ENCODE measurements around the gene CPNE4. TPM values are rescaled to one million over a fixed set of nuclear protein-coding genes. Genes with fewer than 3 reads are reported as not detected.

CPNE4 gene
- total RNA-seq, 4 donors from 2014 or later = 0.17 to 0.52 TPM; not detected in 2

DNA sequence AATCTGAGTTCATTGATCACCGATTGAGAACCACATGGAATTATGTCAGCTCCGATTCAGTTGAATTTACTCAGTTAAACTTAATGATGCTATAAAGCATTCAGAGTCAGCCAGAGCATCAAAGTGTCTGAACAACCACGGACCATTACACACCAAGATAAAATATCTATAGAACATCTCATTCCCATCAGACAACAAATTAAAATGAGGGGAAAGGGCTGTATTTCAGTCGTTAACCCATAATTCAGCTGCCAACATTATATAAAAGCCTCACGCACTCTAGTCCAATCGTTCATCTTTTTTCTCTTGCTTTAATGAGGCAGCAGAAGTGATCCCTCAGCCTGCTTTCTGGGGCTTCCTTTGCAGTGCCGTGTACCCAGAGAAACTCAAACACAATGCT is 11.9 kb downstream of the CPNE4 start:
- peaks cover 0 to 4% (median 0%) of the 10 kb centered on the region in 4 donors for H3K27me3 ChIP-seq
- H3K4me1 ChIP-seq = no peaks in the 10 kb centered on the region

DNA sequence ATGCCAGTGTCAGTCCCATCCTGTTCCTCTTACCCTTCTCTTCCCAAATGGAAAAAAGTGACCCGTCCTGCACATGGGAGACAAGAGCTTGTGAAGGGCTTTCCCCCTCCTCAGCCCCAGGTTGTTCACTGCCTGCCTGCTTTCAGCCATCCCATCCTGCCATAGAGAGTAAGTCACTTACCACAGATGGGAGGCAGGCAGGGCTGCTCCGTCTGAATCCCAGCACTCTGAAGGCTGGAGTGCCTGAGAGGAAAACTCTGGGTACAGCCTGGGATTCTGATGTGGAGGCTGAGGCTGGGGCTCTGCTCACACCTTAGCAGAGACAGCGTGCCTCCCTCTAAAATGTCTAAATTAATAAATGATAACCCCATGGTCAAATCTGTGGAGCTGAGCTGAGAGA is 14.8 kb downstream of the CPNE4 start:
- H3K4me3 ChIP-seq = no peak overlapping the region
- TF ChIP-seq, protein P1, sequence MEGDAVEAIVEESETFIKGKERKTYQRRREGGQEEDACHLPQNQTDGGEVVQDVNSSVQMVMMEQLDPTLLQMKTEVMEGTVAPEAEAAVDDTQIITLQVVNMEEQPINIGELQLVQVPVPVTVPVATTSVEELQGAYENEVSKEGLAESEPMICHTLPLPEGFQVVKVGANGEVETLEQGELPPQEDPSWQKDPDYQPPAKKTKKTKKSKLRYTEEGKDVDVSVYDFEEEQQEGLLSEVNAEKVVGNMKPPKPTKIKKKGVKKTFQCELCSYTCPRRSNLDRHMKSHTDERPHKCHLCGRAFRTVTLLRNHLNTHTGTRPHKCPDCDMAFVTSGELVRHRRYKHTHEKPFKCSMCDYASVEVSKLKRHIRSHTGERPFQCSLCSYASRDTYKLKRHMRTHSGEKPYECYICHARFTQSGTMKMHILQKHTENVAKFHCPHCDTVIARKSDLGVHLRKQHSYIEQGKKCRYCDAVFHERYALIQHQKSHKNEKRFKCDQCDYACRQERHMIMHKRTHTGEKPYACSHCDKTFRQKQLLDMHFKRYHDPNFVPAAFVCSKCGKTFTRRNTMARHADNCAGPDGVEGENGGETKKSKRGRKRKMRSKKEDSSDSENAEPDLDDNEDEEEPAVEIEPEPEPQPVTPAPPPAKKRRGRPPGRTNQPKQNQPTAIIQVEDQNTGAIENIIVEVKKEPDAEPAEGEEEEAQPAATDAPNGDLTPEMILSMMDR (IDR thresholded peaks at IDR 0.05) = no peak
- TF ChIP-seq EP300 (IDR thresholded peaks at IDR 0.05) = no peak
- no peak for TF ChIP-seq POLR2A (IDR thresholded peaks at IDR 0.05; ENCODE audit: low read depth)
- no peak for TF ChIP-seq POLR2AphosphoS5 (IDR thresholded peaks at IDR 0.05)
- peaks cover 0 to 8% (median 0%) of the 10 kb centered on the region in 4 donors for H3K27me3 ChIP-seq
- H3K4me1 ChIP-seq = no peaks in the 10 kb centered on the region
- H3K9me3 ChIP-seq = no peaks in the 10 kb centered on the region
- DNase-seq (ENCODE audit: extremely low spot score) = no peak
- intact Hi-C loops (cut with DNase I) = no loop called here
- 12% methylated on average over 2 of the region's 3 CpGs for WGBS
- no peak overlapping the region for H3K27ac ChIP-seq (replicated peaks in 1 of 4)
- no peaks in the 10 kb centered on the region for H3K36me3 ChIP-seq

More for the DNA sequence above, 11.9 kb downstream of the CPNE4 start:
- Histone ChIP-seq H3K27ac (replicated peaks in 1 of 4) (no peak overlapping the region), H3K4me3 (no peak overlapping the region), H3K36me3 (no peaks in the 10 kb centered on the region), H3K9me3 (no peaks in the 10 kb centered on the region)
- TF ChIP-seq POLR2A (IDR thresholded peaks at IDR 0.05; ENCODE audit: low read depth) = no peak
- TF ChIP-seq, protein P1 (IDR thresholded peaks at IDR 0.05) = no peak
- no peak for TF ChIP-seq POLR2AphosphoS5 (IDR thresholded peaks at IDR 0.05)
- TF ChIP-seq EP300 (IDR thresholded peaks at IDR 0.05) = no peak
- intact Hi-C loops (cut with DNase I) = no loop called here
- 82% methylated on average over 7 of the region's 7 CpGs for WGBS
- DNase-seq (ENCODE audit: extremely low spot score) = no peak

DNA sequence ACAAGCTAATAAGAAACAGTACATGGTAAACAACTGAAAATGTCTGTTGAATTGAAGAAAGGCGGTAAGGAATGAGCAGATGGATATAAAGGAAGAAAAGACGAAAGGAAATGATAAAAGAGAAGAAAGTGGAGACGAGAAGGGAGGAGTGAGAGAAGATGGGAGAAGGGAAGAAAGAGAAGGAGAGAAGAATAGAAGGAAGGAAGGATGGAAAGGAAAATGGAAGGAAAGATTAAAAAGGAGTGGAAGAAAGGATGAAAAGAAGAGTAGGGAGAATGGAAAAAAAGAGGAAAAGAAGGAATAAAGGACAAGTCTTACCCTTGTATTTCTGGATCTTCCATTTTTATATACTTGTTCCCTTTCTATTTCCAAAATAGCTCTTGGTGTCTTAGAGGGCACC is 17.7 kb downstream of the CPNE4 start:
- Histone ChIP-seq H3K27me3 (peaks cover 0 to 15% (median 0%) of the 10 kb centered on the region in 4 donors), H3K4me1 (no peaks in the 10 kb centered on the region), H3K36me3 (no peaks in the 10 kb centered on the region), H3K4me3 (no peak overlapping the region), H3K27ac (replicated peaks in 1 of 4) (no peak overlapping the region), H3K9me3 (no peaks in the 10 kb centered on the region)
- no peak for DNase-seq (ENCODE audit: extremely low spot score)
- 90% methylated on average over 3 of the region's 3 CpGs for WGBS
- intact Hi-C loops (cut with DNase I) = no loop called here
- TF ChIP-seq EP300 (IDR thresholded peaks at IDR 0.05) (no peak), POLR2AphosphoS5 (IDR thresholded peaks at IDR 0.05) (no peak), POLR2A (IDR thresholded peaks at IDR 0.05; ENCODE audit: low read depth) (no peak)
- TF ChIP-seq, protein P1 (IDR thresholded peaks at IDR 0.05) = no peak

DNA sequence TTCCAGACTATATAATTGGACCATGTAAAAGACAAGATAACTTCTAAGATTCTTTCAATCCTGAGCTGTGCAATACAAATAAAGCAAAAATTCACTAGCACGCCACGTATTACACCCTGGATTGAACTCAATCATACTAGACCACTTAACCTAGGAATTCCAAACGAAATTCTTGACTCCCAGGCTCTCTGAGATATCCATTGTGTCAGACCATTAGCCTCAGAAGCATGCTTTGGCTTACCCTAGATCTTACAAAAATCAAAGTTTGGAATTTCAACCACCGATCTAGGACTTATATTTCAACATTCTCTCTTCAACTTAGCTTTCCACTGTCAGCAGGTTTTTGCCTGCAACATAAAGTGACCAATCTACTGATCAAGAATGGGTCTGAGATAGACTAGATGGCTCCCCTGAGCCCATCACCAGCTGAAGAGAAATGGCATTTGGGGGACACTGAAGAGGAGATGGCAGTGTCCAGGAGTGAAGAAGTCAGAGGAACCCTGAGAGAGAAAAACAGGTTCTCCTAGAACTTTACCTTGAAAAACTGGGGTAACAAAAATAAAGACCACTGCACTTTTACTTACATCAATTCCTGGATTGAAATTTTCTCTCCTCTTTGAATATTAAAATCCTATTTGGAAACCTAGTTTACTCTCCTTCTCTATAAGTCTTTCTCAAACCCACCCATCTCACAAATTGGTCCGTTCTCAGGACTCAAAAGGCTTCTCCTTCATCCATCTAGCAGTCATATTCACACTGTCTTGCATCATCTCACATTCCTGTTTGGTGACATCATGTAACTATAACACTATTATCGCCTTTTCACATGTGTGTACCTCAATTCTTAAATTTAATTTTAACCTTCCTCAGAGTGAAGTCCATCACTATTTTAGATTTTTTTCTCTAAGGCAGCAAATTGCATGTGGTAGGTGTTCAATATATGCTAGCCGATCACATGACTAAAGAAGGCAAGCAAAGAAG is 18.5 kb downstream of the CPNE4 start:
- intact Hi-C loops (cut with DNase I) = no loop called here
- Histone ChIP-seq H3K27ac (replicated peaks in 1 of 4) (no peak overlapping the region), H3K9me3 (no peaks in the 10 kb centered on the region), H3K36me3 (no peaks in the 10 kb centered on the region), H3K27me3 (peaks cover 0 to 15% (median 0%) of the 10 kb centered on the region in 4 donors), H3K4me3 (no peak overlapping the region), H3K4me1 (no peaks in the 10 kb centered on the region)
- TF ChIP-seq, protein P1 (IDR thresholded peaks at IDR 0.05) = no peak
- TF ChIP-seq EP300 (IDR thresholded peaks at IDR 0.05) (no peak), POLR2AphosphoS5 (IDR thresholded peaks at IDR 0.05) (no peak), POLR2A (IDR thresholded peaks at IDR 0.05; ENCODE audit: low read depth) (no peak)
- WGBS = 72% methylated on average over 7 of the region's 7 CpGs
- no peak for DNase-seq (ENCODE audit: extremely low spot score)
